Thymus (tissue), 11 donors: ENCODE data around the gene MS4A6A. TPM values are rescaled to one million over a fixed set of nuclear protein-coding genes. Genes with fewer than 3 reads are reported as not detected.
"Not testable (repeated sequence)": the region's sequence is repeated elsewhere in the genome, so short reads cannot be mapped to it uniquely, and the experiment has no call there.

Experiments
- DNase-seq, 9 donors: peaks; one replicate each; pipeline ENCODE4 v3.0.0-alpha.2; 2013; ENCODE audit warnings: low spot score in 9 of 9, low read depth in 6 of 9, missing footprints in 1 of 9
- H3K27ac ChIP-seq, 2 donors: one replicate each; pipeline ENCODE4 v1.5.1; 2013; ENCODE audit warnings: control low read depth in 1 of 2, low read depth in 1 of 2, low read length in 1 of 2, mild to moderate bottlenecking in 1 of 2, moderate library complexity in 1 of 2
- H3K27me3 ChIP-seq, 2 donors: one replicate each; pipeline ENCODE4 v1.5.1; 2013; ENCODE audit warnings: low read length in 1 of 2; ENCODE audit not compliant: control insufficient read depth in 2 of 2, insufficient read depth in 1 of 2
- H3K36me3 ChIP-seq, 2 donors: one replicate each; pipeline ENCODE4 v1.5.1; 2013; ENCODE audit warnings: low read length in 1 of 2, mild to moderate bottlenecking in 1 of 2, moderate library complexity in 1 of 2; ENCODE audit not compliant: control insufficient read depth in 2 of 2, insufficient read depth in 2 of 2
- H3K4me1 ChIP-seq, 2 donors: one replicate each; pipeline ENCODE4 v1.5.1; 2013; ENCODE audit warnings: low read length in 2 of 2; ENCODE audit not compliant: control insufficient read depth in 2 of 2, insufficient read depth in 2 of 2
- H3K4me3 ChIP-seq, 2 donors: one replicate each; pipeline ENCODE4 v1.5.1; 2013; ENCODE audit warnings: low read length in 2 of 2, control low read depth in 1 of 2, mild to moderate bottlenecking in 1 of 2
- H3K9me3 ChIP-seq, 2 donors: one replicate each; pipeline ENCODE4 v1.5.1; 2013; ENCODE audit warnings: low read length in 1 of 2, mild to moderate bottlenecking in 1 of 2; ENCODE audit not compliant: control insufficient read depth in 2 of 2, insufficient read depth in 1 of 2
- WGBS: extraction: QIAGEN DNeasy Blood & Tissue Kit; methylation state at CpG from one replicate; pipeline ENCODE4 v1.1.7; 2013; 5-methylcytosine and 5-hydroxymethylcytosine counted together
- polyA plus RNA-seq: library from polyadenylated mRNA; stranded (reverse); fragments of 200-250 nt; gene quantifications from one replicate; pipeline ENCODE4 v1.2.3, GENCODE V29; 2013
- total RNA-seq: library from RNA; stranded (reverse); fragments of 120-200 nt; gene quantifications from one replicate; pipeline ENCODE4 v1.2.4, GENCODE V29; 2013
- donor health status: healthy.

The MS4A6A gene
- total and polyA plus RNA-seq, 2 donors: 102 to 174 TPM

DNA sequence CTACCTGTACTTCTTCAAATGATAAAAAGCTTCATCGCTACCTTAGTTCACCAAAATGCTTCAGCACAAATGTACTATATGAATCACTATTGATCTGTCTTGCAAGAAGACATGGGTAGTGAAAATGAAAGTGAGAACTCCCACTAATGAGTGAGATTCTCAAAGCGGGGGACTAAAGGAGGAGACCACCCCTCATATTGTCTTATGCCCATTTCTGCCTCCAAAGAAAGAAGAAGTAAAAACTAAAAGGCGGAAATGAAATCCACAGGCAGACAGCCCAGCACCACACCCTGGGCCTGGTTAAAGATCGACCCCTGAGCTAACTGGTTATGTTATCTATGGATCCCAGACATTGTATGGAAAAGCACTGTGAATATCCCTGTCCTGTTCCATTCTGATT lies 9.7 kb upstream of the MS4A6A start:
- not testable (repeated sequence) for H3K36me3 ChIP-seq, DNase-seq, H3K27ac ChIP-seq, H3K27me3 ChIP-seq, H3K9me3 ChIP-seq, H3K4me1 ChIP-seq, H3K4me3 ChIP-seq
- 93% methylated on average over 4 of the region's 4 CpGs for WGBS

GRCh38 chr11:60188481-60188880 lies 5.6 kb upstream of the MS4A6A start:
- H3K4me1 ChIP-seq, H3K27ac ChIP-seq, H3K4me3 ChIP-seq, H3K9me3 ChIP-seq, H3K27me3 ChIP-seq, H3K36me3 ChIP-seq, DNase-seq: not testable (repeated sequence)
- WGBS: 25% methylated on average over 3 of the region's 3 CpGs

DNA sequence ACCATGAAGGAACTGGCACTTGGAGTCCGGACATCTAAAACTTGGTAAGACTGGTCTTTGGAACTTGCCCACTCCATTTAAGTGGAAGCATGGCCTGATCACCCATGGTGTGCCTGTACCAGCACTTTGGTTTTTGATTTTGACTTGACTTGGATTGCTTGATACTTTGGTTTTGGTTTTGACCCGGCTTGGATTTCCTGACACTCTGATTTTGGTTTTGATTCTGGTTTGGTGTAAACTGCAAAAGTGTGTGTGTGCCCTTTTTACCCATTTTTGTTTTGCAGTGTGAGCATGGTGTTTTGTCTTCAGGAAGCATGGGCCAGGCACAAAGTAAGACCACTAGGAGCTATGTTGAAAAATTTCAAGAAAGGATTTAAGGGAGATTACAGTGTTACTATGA lies 3.2 kb upstream of the MS4A6A start:
- peak overlapping the region in 1 of 2 donors; percentile 18 for H3K27ac ChIP-seq
- WGBS: 86% methylated on average over 2 of the region's 2 CpGs
- not testable (repeated sequence) for H3K27me3 ChIP-seq, H3K9me3 ChIP-seq, H3K36me3 ChIP-seq, H3K4me3 ChIP-seq, H3K4me1 ChIP-seq, DNase-seq

DNA sequence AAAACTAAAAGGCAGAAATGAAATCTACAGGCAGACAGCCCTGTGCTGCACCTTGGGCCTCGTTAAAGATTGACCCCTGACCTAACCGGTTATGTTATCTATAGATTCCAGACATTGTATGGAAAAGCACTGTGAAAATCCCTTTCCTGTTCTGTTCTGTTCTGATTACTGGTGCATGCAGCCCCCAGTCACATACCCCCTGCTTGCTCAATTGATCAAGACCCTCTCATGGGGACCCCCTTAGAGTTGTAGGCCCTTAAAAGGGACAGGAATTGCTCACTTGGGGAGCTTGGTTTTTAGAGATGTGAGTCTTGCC lies 2.6 kb upstream of the MS4A6A start:
- not testable (repeated sequence) for H3K36me3 ChIP-seq, H3K27ac ChIP-seq, H3K4me1 ChIP-seq, H3K9me3 ChIP-seq, H3K27me3 ChIP-seq, H3K4me3 ChIP-seq, DNase-seq
- WGBS: 71% methylated on average over 2 of the region's 2 CpGs

- Histone ChIP-seq H3K9me3 (no peaks in the 10 kb centered on the region), H3K36me3 (no peaks in the 10 kb centered on the region), H3K4me1 (no peaks in the 10 kb centered on the region), H3K27ac (no peak overlapping the region), H3K4me3 (no peak overlapping the region), H3K27me3 (no peaks in the 10 kb centered on the region)
- 85% methylated on average over 1 of the region's 1 CpG for WGBS
- DNase-seq: peak in 1 of 9 donors; percentile 12
Measured at GRCh38 chr11:60184824-60185511, 2.1 kb upstream of the MS4A6A start.

DNA sequence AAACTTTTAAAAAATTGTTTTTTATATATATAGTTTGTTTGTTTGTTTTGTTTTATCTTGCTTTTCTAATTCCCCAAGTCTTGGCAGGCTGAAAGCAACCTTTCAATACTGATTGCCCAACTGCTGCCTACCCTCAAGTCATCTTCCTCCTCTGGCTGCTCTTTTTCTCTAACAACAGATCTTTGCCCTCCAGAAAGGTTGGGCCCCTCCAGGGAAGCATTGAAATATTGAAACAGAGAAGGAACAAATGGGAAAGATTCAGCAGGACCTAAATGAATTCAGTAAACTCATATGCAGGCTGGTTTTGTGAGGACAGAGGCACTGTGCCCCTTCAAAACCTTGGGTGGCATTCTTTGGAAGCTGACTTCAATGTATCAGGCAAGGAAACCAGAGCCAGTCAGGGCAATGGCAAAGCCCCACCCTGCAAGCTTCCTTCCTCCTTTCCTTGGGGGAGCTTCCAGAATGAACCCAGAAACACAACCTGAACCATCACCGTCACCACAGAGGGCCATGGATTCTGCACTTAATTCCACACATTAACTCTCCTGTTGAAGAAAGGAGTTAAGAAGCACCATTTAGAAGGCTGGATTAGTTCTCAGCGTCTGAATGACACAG lies 815 bp upstream of the MS4A6A start:
- no peaks in the 10 kb centered on the region for H3K27me3 ChIP-seq
- no peak overlapping the region for H3K4me3 ChIP-seq
- 90% methylated on average over 2 of the region's 2 CpGs for WGBS

GRCh38 chr11:60175860-60176275 lies 7.0 kb downstream of the MS4A6A start:
- Histone ChIP-seq H3K27ac (no peak overlapping the region), H3K27me3 (no peaks in the 10 kb centered on the region), H3K4me1 (no peaks in the 10 kb centered on the region), H3K36me3 (no peaks in the 10 kb centered on the region), H3K4me3 (no peak overlapping the region), H3K9me3 (no peaks in the 10 kb centered on the region)
- DNase-seq: no peak
- 81% methylated on average over 5 of the region's 5 CpGs for WGBS

More for the DNA sequence above, 815 bp upstream of the MS4A6A start:
- no peak for DNase-seq
- no peaks in the 10 kb centered on the region for H3K9me3 ChIP-seq
- no peak overlapping the region for H3K27ac ChIP-seq
- no peaks in the 10 kb centered on the region for H3K36me3 ChIP-seq
- H3K4me1 ChIP-seq: no peaks in the 10 kb centered on the region

DNA sequence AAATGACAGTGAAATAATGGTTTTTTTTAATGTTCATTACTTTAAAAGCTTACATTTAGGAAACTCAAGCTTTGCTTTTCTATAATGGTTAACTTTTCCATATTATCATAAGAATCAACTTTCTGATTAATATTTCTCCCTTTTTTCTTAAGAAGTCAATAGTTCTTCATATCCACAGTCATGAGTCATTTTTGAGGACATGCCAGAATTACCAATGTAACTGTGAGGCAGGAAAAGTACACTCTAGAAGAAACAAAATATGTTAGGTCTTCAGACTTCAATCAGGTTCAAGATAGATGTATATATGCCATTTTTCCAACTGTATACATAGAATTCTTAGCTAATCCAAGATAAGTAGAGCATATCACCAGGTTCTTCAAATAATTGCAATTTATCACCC lies 10.9 kb downstream of the MS4A6A start:
- Histone ChIP-seq H3K27ac (no peak overlapping the region), H3K9me3 (peaks cover 3 to 16% of the 10 kb centered on the region in 2 donors), H3K4me1 (no peaks in the 10 kb centered on the region), H3K27me3 (no peaks in the 10 kb centered on the region), H3K4me3 (no peak overlapping the region), H3K36me3 (no peaks in the 10 kb centered on the region)
- no peak for DNase-seq

GRCh38 chr11:60170566-60170965 lies 12.3 kb downstream of the MS4A6A start:
- H3K4me3 ChIP-seq: no peak overlapping the region
- H3K27ac ChIP-seq: no peak overlapping the region
- no peaks in the 10 kb centered on the region for H3K27me3 ChIP-seq
- H3K36me3 ChIP-seq: no peaks in the 10 kb centered on the region
- H3K9me3 ChIP-seq: peaks cover 3 to 16% of the 10 kb centered on the region in 2 donors
- H3K4me1 ChIP-seq: no peaks in the 10 kb centered on the region
- 97% methylated on average over 1 of the region's 1 CpG for WGBS
- no peak for DNase-seq
